Activated T-cell treated with anti-CD3 and anti-CD28 coated beads, Interleukin-2, amount 50 U/mL, for 1 hour (primary cell): ENCODE results near the gene HK3.

Experiments
- DNase-seq: peaks from one replicate; pipeline ENCODE4 v3.0.0-alpha.2; 2020

HK3 gene, protein sequence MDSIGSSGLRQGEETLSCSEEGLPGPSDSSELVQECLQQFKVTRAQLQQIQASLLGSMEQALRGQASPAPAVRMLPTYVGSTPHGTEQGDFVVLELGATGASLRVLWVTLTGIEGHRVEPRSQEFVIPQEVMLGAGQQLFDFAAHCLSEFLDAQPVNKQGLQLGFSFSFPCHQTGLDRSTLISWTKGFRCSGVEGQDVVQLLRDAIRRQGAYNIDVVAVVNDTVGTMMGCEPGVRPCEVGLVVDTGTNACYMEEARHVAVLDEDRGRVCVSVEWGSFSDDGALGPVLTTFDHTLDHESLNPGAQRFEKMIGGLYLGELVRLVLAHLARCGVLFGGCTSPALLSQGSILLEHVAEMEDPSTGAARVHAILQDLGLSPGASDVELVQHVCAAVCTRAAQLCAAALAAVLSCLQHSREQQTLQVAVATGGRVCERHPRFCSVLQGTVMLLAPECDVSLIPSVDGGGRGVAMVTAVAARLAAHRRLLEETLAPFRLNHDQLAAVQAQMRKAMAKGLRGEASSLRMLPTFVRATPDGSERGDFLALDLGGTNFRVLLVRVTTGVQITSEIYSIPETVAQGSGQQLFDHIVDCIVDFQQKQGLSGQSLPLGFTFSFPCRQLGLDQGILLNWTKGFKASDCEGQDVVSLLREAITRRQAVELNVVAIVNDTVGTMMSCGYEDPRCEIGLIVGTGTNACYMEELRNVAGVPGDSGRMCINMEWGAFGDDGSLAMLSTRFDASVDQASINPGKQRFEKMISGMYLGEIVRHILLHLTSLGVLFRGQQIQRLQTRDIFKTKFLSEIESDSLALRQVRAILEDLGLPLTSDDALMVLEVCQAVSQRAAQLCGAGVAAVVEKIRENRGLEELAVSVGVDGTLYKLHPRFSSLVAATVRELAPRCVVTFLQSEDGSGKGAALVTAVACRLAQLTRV

DNA sequence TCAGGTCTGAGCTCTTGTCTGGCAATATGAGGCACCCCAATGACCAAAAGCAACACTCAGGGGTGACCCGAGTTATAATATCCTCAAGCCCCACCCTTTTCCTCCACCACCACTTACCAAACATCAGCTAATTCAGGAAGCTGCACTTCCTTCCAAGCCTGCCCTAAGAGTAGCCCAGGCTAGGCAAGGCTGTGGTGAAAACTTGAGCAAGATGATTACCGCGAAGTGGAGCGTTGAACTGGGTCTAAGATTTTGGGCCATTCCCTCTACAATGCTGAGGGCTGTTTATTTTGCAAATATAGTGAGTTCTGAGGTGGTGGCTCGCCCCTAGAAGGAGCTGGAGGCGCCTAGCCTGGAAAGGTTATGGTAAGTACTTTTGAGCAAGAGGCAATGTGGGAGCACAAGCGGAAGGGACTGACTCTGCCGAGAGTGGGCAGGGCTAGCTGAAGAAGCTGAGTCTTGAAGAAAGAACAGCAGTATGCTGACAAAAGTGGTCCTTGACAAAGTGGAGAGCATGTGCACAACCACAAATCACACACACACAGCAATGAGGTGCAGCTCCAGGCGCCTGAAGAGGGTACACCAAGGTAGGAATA is at the start of gene HK3:
Gene HK3, minus strand, starts transcription at position 51 of the 596 bp plus-strand sequence. CDS start 3,187 bp downstream, outside the sequence.
- DNase-seq = no peak

DNA sequence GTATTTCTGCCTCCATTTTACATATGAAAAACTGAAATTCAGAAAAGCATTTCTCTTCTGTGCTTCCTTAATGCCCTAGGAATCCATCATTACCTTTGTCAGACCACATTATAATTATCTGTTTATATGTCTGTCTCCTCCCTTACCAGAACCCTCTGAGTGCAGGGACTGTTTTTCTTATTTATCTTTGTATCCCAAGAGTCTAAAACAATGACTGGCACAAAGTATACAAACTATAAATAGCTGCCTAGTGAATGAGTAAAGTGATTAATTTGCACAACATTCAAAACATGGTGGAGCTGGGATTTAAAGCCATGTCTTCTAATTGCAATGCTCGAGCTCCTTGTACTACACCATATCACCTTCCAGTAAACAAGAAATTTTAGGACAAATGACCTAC is 49.3 kb upstream of the HK3 start:
- no peak for DNase-seq

DNA sequence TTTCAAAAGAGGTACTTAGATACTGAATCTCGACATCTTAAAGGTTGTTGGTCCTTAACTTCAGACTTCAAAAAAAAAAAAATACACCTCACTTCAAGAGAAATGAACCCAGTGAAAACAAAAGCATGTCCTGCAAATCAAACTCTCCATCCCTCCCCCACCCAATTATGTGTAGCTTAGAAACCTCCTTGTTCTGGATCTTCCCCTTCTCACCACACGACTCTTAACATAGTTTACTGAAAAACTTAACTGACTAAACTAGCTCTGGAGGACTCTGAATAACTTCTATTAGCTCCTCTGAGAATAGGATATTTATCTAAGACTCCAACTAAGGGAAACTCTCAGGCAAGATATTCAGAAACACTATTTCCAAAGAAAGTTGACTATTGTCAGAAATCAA is 48.7 kb upstream of the HK3 start:
- no peak for DNase-seq

DNA sequence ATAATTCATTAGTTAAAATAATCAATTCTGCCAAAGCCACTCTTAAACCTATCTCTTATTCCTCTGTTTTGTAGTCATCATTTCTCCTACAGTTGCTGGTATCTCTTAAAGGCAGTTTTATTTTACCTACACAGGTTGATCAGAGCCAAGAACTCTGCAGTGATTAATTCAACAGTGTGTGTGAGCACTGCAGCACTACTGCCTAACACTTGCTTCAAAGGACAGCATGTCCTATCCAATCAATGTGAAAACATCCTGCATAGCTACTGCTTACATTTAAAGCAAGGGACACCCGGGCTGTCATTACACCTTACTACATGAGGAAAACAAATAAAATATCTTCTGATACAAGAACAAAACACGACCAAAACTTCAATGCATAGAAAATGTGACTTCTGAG is 45.1 kb upstream of the HK3 start:
- DNase-seq = no peak

DNA sequence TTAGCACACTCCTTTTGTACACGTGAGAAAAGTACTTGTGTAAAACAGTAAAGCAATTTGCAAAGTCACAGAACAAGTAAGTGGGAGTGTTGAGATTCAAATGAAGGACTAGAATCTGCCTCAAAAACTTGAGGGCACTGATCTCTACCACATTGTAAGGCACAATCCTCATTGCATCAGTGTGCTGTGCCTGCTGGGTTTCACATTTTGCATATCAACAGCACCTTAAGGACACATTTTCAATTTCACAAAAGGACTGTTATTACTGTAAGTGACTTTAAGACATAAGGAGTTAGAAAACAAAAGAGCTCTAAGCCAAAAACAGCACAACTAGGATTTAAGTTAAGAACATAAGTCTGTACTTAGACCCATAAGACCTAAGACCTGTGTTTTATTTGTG is 44.7 kb upstream of the HK3 start:
- DNase-seq = no peak

DNA sequence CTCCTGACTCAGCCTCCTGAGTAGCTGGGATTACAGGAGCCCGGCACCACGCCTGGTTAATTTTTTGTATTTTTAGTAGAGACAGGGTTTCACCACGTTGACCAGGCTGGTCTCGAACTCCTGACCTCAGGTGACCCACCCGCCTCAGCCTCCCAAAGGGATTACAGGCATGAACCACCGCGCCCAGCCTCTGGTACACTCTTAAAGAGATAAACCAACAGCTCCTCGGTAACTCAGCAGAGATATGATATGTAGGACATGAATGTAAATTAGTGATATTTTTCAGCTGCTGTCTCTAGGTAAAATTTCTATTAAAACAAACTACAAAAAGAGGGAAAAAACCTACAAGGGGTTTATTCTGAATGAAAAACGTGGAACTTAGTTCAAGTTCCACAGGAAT is 42.8 kb upstream of the HK3 start:
- no peak for DNase-seq

DNA sequence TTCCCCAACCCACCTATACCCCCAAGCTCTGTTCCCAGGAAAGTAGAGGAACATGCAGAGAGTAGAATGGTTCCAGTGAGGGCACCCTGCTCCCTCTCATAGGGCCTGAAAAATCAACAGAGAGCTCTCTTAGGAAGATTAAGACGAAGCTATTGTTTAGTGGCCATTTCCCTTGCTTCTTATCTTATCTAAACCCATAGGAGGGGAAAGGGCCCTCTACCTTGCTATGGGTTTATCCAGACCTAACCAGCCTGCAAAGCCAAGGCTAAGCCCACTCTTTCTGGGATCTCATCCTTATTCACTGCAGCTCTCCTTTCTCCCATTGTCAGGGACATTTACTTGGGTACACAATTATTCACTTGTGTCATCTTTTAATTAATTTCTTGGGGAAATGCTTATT is 39.3 kb upstream of the HK3 start:
- no peak for DNase-seq

DNA sequence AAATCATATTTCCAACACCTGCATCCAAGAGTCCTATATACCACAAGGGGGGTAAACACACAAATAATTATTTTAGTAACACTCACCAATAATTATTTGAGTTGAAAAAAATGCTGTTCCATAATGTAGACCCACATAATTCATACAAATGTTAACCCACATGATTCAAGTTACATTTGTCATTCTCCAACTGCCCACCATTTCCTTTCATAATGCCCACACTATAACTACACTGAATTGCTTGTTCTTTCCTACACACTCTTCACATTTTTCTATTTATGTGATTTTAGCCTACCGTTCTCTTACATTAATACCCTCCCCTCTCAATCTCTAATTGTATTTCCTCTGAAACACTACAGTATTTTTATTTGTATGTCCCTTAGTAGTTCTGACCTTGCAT is 35.9 kb upstream of the HK3 start:
- DNase-seq = no peak

DNA sequence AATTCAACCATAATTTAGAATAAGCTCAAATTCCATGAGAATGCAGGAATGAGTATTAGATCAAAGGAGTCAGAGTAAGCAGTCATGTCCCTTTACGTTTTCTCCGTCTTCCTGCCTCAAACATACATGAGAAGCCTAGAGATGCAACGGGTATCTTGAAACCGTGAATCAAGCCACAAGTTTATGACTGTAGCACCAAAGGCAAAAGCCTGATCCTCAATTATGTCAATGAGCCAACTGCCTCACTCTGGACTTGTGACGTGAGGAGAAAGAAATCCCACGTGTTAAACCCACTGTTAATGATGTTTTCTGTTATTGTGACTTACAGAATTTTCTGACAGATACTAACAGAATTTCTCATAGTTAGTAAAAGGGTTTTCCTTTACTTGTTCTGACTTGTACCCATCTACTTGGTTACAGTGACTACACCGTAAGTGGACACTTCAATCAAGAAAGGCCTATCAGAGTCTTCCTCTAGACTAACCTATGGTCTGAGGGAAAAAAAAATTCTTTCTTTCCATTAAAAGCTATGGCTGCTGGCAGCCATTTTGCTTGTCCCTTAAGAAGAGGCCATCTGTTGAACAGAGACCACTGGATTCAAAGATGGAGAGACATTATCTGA is 35.3 kb upstream of the HK3 start:
- DNase-seq = no peak

DNA sequence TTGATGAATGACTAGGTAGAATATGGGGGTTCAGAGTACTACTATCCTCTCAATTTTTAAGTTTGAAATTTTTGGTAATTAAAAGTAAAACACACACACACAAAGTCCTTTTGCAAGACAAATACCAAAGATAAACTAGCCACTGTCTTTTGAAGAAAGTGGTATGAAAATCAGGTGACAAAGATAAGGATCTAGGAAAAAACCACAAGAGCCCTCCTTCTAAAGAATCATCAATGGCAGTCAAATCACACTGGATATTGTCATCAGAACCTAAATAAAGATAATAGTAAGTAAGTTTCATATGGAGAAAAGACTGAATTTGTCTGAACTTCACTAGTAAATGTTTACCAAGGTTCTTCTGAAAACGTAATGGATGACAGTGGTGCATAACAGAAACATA is 30.5 kb upstream of the HK3 start:
- no peak for DNase-seq

DNA sequence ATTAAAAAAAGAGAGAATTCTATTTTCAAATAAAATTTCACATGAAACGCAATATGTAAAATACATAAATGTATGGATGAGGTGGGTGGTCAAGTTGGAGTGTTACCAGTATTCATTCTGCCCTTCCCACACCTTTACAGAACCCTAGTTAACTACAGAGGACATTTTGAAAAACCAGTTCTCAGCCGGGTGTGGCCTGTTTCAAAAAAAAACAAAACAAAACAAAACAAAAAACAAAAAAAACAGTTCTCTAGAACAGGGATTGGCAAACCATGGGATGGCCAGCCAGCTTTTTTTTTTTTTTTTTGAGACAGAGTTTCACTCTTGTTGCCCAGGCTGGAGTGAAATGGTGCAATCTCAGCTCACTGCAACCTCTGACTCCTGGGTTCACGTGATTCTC is 28.4 kb upstream of the HK3 start:
- no peak for DNase-seq

DNA sequence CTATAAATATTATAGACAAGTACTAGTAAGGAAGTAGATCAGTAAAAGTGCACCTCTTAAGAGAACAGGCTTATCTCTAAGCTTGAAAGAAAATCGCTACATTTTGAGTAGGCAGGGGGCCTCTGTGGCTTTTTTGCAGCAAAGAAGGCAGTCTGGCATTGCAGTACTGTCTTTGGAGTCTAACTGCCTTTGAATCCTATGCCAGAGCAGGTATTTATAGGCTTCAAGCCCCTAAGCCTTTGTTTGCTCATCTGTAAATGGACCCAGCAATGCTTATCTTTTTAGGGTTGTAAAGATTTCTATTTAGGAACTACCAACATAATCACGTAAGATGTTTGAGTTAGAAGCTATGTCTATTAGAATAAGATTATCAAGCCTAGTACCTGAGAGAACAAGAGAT is 23.7 kb upstream of the HK3 start:
- DNase-seq = no peak

DNA sequence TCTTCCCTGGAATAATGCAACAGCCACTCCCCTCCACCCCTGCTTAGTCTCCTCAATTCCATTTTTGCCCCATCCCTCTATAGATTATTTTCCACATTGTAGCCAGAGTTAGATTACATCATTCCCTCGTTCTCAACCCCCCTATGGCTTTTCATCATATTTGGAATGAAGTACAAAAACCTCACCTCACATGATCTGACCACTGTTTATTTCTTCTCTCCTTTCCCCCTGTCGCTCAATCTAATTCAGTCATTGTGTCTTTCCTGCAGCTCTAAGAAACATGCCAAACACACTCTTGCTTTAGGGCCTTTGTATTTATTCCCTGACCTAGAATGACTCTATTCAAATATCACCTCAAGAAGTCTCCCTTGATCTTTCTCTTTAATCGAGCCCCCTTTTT is 22.6 kb upstream of the HK3 start:
- DNase-seq = no peak

DNA sequence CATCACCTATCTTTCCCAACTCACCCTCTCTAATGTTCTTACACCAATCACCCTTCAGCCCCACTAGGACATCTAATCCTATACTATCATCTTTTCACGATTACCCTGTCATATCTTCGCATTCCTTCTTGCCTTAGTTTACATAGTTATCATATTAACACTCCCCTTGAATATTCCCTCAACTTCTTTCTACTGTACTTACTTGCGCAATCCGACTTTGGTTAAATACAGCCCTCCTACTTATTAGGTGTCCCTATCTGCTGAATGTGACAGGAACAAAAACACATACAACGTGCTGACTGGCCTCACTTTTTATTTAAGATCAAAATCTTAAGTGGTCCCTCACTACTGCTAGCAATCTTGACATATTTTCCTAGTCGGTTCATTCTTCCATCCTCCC is 19.5 kb upstream of the HK3 start:
- no peak for DNase-seq

DNA sequence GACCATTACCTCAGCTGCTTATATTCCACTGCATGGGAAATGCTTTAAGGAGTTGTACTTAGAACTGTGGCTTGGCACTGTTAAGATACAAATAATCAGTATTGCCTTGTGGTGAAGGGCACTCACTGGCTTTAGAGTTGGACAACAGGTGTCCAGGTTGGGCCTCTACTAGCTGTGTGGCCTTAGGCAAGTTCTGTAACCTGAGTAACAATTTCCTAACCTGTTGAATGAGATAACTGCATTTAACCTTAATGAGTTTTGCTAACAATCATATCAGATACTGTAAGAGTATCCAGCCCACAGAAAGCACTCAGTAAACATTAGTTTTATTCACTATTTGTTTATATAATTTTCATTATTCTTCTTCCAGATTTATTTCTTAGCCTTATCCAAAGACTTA is 17.2 kb upstream of the HK3 start:
- no peak for DNase-seq

DNA sequence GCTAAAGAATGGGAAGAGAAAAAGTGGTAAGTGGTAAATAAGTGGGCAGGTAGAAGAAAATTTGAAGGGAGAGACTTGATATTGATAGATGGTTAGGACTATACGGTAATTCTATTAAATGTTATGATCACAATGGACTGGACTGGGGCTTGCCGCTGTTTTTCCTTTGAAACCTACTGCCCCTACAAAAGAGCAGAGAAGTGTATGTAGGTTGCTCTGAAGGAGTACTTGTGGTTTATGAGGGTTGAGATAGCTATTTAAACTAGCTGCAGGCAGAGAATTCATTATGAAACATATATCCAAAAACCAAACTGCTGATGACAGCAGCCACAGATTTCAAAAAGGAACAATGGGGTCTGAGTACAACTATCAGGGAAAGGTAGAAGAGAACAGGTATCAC is 16.8 kb upstream of the HK3 start:
- no peak for DNase-seq

DNA sequence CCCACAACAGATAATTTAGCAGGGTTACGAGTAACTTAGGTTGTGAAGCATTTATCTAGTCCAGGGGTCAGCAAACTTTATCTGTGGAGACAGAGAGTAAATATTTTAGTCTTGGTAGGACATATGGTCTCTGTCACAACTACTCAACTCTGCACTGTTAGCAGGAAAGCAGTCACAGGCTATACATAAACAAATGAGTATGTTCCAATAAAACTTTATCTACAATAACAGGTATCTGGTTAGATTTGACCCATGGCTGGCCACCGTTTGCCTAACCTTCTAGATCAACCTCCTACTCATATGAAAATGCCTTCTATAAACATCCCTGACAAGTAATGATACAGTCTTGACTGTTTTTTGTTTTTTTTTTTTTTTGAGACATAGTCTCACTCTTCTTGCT is 13.0 kb upstream of the HK3 start:
- no peak for DNase-seq

DNA sequence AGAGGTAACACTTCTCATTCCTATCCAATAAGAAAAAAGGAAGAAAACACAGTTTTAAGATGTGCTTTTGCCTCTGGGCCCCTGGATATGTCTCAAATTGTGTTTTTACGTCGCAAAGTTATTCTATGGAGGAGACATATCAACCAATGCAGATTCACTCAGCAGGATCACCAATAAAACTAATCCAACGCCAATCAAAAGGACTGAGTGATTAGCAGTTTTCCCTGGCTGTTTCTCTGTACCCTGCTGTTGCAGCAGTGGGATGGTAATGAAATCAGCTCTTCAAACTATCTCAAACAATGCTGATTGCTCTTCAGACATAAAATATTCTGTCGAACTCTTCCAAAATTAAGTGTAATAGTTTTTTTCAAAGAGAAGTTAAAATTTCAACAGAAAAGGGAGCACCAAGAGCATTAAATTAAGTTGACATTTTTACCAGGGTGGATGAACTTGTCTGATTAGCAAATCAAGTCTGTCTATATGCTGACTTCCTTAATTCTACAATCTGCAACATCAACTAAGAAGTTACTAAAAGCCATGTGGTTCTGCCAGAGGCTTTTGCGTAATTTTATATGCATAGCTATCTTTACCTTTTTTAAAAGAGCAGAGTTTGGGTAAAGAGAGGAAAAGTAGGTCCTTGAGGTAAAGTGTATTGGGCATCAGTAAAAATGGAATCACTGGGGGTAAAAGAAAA is 9.7 kb upstream of the HK3 start:
- no peak for DNase-seq

DNA sequence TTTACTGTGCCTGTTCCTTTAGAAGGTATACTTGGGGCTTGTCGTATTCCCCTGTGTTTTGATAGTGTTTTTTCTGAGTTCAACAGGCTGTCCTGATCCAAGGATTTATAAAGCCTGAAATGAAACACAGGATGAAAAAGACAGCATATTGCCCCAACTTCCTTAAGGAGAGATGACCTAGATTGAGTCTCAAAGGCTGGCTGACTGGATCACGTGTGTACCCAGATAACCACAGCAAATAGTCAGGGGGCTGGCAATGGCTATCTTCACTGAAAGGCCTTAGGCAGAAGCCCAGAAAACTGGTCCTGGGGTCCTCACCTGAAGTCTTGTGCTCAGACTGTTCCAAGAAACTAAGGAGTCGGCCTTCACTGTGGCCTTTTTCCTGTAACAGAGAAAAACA is 7.7 kb upstream of the HK3 start:
- no peak for DNase-seq

DNA sequence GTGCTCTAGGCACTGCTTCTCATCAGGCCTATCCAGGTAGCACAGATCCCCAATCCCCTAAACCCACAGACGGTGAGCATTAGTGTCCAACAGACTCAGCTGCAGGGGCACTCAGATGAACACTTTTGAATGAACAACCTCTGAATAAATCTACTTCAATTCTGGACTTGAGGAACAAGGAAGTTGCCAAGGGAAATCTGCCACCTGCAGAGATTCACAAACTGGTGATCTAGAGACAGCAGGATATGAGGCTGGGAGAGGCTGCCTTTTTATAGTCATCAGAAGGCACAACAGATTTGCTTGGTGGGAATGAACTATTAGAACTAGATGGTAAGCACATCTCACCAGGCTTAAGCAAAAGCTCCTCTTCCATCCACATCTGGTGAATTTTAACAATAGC is 7.0 kb upstream of the HK3 start:
- DNase-seq = no peak

DNA sequence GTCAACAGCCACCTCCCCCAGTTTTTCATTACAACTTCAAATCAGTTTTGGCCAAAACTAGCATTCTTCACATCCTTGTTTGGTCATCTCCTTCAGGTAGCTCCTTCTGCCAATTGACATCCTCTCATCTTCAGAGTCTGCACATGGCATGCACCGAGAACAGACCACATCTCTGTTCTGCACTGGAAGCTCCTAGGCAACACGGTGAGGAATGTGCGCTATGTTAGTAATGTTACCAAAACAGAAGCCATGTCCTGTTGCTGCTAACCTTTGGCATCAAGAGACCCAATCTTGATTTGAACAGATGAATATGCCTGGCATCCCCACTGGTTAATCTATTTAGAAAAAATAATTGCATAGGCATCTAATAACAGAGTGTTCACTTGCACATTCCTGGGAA is 5.1 kb upstream of the HK3 start:
- no peak for DNase-seq

DNA sequence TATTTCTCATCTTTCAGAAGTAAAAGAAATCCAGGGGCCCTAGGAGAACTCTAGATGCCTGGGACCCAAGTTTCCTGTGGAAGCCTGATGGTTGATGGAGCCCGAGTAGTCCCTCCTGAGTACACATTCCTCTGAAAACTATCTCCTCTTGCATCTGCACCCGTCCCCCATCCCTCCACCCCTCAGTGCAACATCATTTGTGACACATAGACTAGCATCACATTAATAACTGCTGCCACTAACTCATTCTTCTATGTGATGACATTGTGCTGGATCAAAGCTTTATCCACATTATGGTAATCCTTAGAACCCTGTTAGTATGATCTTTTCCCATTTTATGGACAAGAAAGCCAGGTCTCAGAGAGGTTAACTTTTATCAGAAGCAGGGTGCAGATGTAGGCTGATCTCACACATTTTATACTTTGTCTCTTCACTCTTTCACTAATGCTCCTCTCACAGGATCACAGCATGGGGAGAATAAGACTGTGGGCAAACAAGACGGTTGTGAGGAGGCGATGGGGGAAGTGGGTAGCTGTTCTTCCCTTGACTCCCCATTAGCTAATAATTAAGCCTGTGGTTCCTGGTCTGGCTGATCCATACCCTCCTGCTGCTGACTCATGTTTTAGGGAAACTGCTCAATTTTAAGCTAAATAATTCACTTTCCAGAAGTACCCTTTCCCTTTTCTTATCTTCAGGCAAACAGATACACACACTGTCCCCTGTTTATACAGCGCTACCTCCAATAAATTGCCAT is 3.9 kb upstream of the HK3 start:
- no peak for DNase-seq
